ENCODE measurements around the gene ICA1L.

- TF ChIP-seq EZH2 (IDR thresholded peaks at IDR 0.05; ENCODE audit: low read depth) (no peak), CTCF (conservative IDR thresholded peaks at IDR 0.05) (no peak)
These were observed 58.2 kb downstream of the ICA1L start for GRCh38 chr2:202813387-202813786.

Data from PC-9 (cell line).